Fibroblast of pulmonary artery (primary cell): Measurements from ENCODE around the gene ADAMTSL5.

Experiments used
- DNase-seq: peaks from one replicate; pipeline ENCODE4 v3.0.0-alpha.2; 2010; ENCODE audit warnings: low read depth
- H3K4me3 ChIP-seq: replicated peaks from 2 replicates; pipeline ENCODE4 v1.5.1; 2011; ENCODE audit warnings: low read depth, mild to moderate bottlenecking, control low read depth, low read length, moderate library complexity
- CTCF ChIP-seq: IDR thresholded peaks from 2 replicates; pipeline ENCODE4 v1.5.1; 2011; ENCODE audit warnings: mild to moderate bottlenecking, control low read depth, low read length, inconsistent platforms; ENCODE audit errors: missing control alignments

The ADAMTSL5 gene

GRCh38 chr19:1497578-1498235 is 15.1 kb downstream of the ADAMTSL5 start:
- no peak for TF ChIP-seq CTCF
- H3K4me3 ChIP-seq = no peak overlapping the region
- no peak for DNase-seq

GRCh38 chr19:1496714-1497577 is 15.9 kb downstream of the ADAMTSL5 start:
- no peak for DNase-seq
- H3K4me3 ChIP-seq = no peak overlapping the region
- no peak for TF ChIP-seq CTCF

GRCh38 chr19:1495799-1496713 is 16.8 kb downstream of the ADAMTSL5 start:
- H3K4me3 ChIP-seq = no peak overlapping the region
- TF ChIP-seq CTCF = no peak
- no peak for DNase-seq

GRCh38 chr19:1495051-1495798 is 17.6 kb downstream of the ADAMTSL5 start:
- H3K4me3 ChIP-seq = no peak overlapping the region
- DNase-seq = no peak
- TF ChIP-seq CTCF = no peak

GRCh38 chr19:1494115-1494815 is 18.6 kb downstream of the ADAMTSL5 start:
- H3K4me3 ChIP-seq = no peak overlapping the region
- no peak for TF ChIP-seq CTCF
- DNase-seq = no peak
